GM12878 (cell line): Measurements from ENCODE around the gene NCS1. TPM values are rescaled to one million over a fixed set of nuclear protein-coding genes. Genes with fewer than 3 reads are reported as not detected.

Source experiments
- ATAC-seq: fragments of 200-7000 bp; cut with Tn5 transposase; 3 replicates; pipeline ENCODE4 v1.9.1; 2020; ENCODE audit warnings: mild to moderate bottlenecking, moderate library complexity
- BruUV-seq: library from RNA; stranded (reverse); fragments of 400-500 nt; replicated peaks from 2 replicates; lab custom pipeline; 2021; lab: Mats Ljungman, UMichigan
- CTCF ChIA-PET: fragments of 300-600 bp; sonication (Branson Sonifier 250); formaldehyde crosslinking; extraction: SDS; loops from one replicate; lab custom pipeline; 2021; ENCODE audit warnings: inconsistent platforms; lab: Yijun Ruan, JAX
- POLR2A ChIA-PET: fragments of 350-600 bp; formaldehyde crosslinking; extraction: SDS; loops from one replicate; lab custom pipeline; 2021; ENCODE audit warnings: inconsistent platforms; lab: Charles Lee
- RAD21 ChIA-PET: fragments of 300-600 bp; sonication (Branson Sonifier 250); formaldehyde crosslinking; loops from one replicate; lab custom pipeline; 2023; ENCODE audit warnings: antibody characterized with exemption; ENCODE audit not compliant: unreplicated experiment; lab: Charles Lee
- SMC1A ChIA-PET: fragments of 300-600 bp; sonication (Branson Sonifier 250); formaldehyde crosslinking; loops from one replicate; lab custom pipeline; 2023; ENCODE audit not compliant: unreplicated experiment, uncharacterized antibody; lab: Charles Lee
- DNase-seq: peaks from one replicate; pipeline ENCODE4 v3.0.0-alpha.2; 2011; ENCODE audit warnings: low read depth, low spot score
- FAIRE-seq: peaks from 3 replicates; lab custom pipeline; 2011; peaks lifted over from hg19 to GRCh38; lab: Jason Lieb, UNC
- H2AFZ ChIP-seq: 2 replicates; pipeline ENCODE4 v1.6.0; 2011; ENCODE audit warnings: low read depth, low read length, control low read depth; ENCODE audit not compliant: control insufficient read depth
- H3K27ac ChIP-seq: 2 replicates; pipeline ENCODE4 v1.5.1; 2011; ENCODE audit warnings: control low read depth; ENCODE audit not compliant: control insufficient read depth, insufficient read depth
- H3K27me3 ChIP-seq, 2 experiments: replicated peaks in 1 of 2; 2 replicates each; pipeline versions ENCODE4 v1.6.0 to v1.6.1; 2011; ENCODE audit warnings: low read length in 1 of 2; ENCODE audit not compliant: control insufficient read depth in 2 of 2, insufficient read depth in 2 of 2
- H3K36me3 ChIP-seq, 2 experiments: 2 replicates each; pipeline ENCODE4 v1.5.1; 2011; ENCODE audit warnings: low read length in 1 of 2; ENCODE audit not compliant: control insufficient read depth in 2 of 2, insufficient read depth in 2 of 2
- H3K4me1 ChIP-seq: 2 replicates; pipeline ENCODE4 v1.6.1; 2011; ENCODE audit warnings: mild to moderate bottlenecking, low read length, moderate library complexity, mixed read lengths; ENCODE audit not compliant: control insufficient read depth, insufficient read depth
- H3K4me2 ChIP-seq: 2 replicates; pipeline ENCODE4 v1.6.0; 2011; ENCODE audit warnings: control low read depth; ENCODE audit not compliant: control insufficient read depth, insufficient read depth
- H3K4me3 ChIP-seq: fragments of 200-600 bp; sonication (generic); 2 replicates; pipeline ENCODE4 v1.5.1; 2016
- H3K79me2 ChIP-seq: 2 replicates; pipeline ENCODE4 v1.6.0; 2011; ENCODE audit warnings: low read length; ENCODE audit not compliant: control insufficient read depth, insufficient read depth
- H3K9ac ChIP-seq: 2 replicates; pipeline ENCODE4 v1.8.0; 2011; ENCODE audit warnings: low read length, control low read depth, mixed read lengths; ENCODE audit not compliant: control insufficient read depth, insufficient read depth
- H3K9me3 ChIP-seq: replicated peaks from 3 replicates; pipeline ENCODE4 v1.5.1; 2011; ENCODE audit warnings: mild to moderate bottlenecking, low read length; ENCODE audit not compliant: control insufficient read depth, insufficient read depth
- H4K20me1 ChIP-seq: 2 replicates; pipeline ENCODE4 v1.6.0; 2011; ENCODE audit not compliant: control insufficient read depth, insufficient read depth
- ATF2 ChIP-seq: IDR thresholded peaks from 2 replicates; pipeline ENCODE4 v1.6.1; 2012; ENCODE audit warnings: low read length, inconsistent platforms
- MEF2B ChIP-seq: fragments of 450-650 bp; IDR thresholded peaks from 2 replicates; pipeline ENCODE4 v1.6.1; 2018; ENCODE audit warnings: mild to moderate bottlenecking, moderate library complexity; ENCODE audit not compliant: partially characterized antibody, poor library complexity, severe bottlenecking
- MYB ChIP-seq: fragments of 150-350 bp; IDR thresholded peaks from 2 replicates; pipeline ENCODE4 v1.6.1; 2014; ENCODE audit warnings: mild to moderate bottlenecking, low read depth, low read length, borderline replicate concordance
- PRDM15 ChIP-seq: fragments of 450-650 bp; formaldehyde crosslinking; IDR thresholded peaks from 2 replicates; pipeline ENCODE4 v1.4.0; 2020; ENCODE audit warnings: mild to moderate bottlenecking, moderate library complexity
- TCF12 ChIP-seq: IDR thresholded peaks from 2 replicates; pipeline ENCODE4 v1.6.1; 2011; ENCODE audit warnings: low read depth, mild to moderate bottlenecking, low read length
- WGBS: methylation state at CpG from one replicate; pipeline ENCODE4 v1.1.6; 2016; ENCODE audit warnings: low lambda C conversion rate; ENCODE audit not compliant: insufficient replicate concordance, insufficient coverage; ENCODE audit errors: missing lambda C conversion rate; 5-methylcytosine and 5-hydroxymethylcytosine counted together
- in situ Hi-C: fragments of 300-500 bp; cut with MboI; formaldehyde crosslinking; loops from 9 replicates; pipeline ENCODE4 v1.14.3; 2018; ENCODE audit warnings: mixed read lengths
- intact Hi-C: fragments of 100-400 bp; cut with micrococcal nuclease; formaldehyde crosslinking; loops from one replicate; pipeline ENCODE4 v1.14.2; 2022; ENCODE audit not compliant: unreplicated experiment
- polyA plus RNA-seq, 11 experiments: library from polyadenylated mRNA; depleted of rRNA in 4 of 11; unstranded in 6 of 11; stranded (reverse) in 5 of 11; fragments of >200 nt; fragmentation: Nextera tagmentation in 4 of 11; fragmentation: Illumina TruSeq in 1 of 11; extraction: Ambion mirVana in 4 of 11; extraction: Trizol in 1 of 11; gene quantifications; 1 replicate in 1 of 11; 2 replicates in 10 of 11; pipeline versions ENCODE4 v1.2.1 to v1.2.3, GENCODE V29; 2011 to 2016; ENCODE audit warnings: inconsistent platforms in 2 of 11, missing spikeins in 2 of 11, low read depth in 1 of 11
- total RNA-seq, 4 experiments: library from RNA; depleted of rRNA in 3 of 4; stranded (reverse); fragments of >200 nt in 3 of 4; fragmentation: Illumina TruSeq in 1 of 4; extraction: Trizol in 1 of 4; gene quantifications; 2 replicates each; pipeline versions ENCODE4 v1.2.1 to v1.2.3, GENCODE V29; 2013 to 2021

NCS1 gene
- total and polyA plus RNA-seq, 10 of the 15 experiments (the other 5 are each of a cell fraction or from before 2014, with no cell fraction given): 0.04 to 0.22 (median 0.06) TPM; not detected in 4

- Histone ChIP-seq H3K4me2 (peak overlapping the region; percentile 60), H3K4me3 (no peak overlapping the region), H2AFZ (peak overlapping the region; percentile 78), H3K27me3 (no peaks in the 10 kb centered on the region), H3K9ac (no peak overlapping the region), H3K79me2 (no peaks in the 10 kb centered on the region), H3K36me3 (no peaks in the 10 kb centered on the region), H4K20me1 (no peaks in the 10 kb centered on the region), H3K4me1 (peaks cover 19% of the 10 kb centered on the region), H3K9me3 (no peaks in the 10 kb centered on the region), H3K27ac (no peak overlapping the region)
- intact Hi-C loops: loop anchor here (5.0 kb wide), 1 partner anchor 115 kb away; no protein-coding TSS in a partner anchor
- SMC1A ChIA-PET: interaction anchor here (0.7 to 1.6 kb wide), 2 partner anchors 135 to 439 kb away, joined by 3 to 8 read pairs; no protein-coding TSS in a partner anchor
- no TSS peak for BruUV-seq
- RAD21 ChIA-PET: interaction anchor here (1.0 to 3.9 kb wide), 2 partner anchors 72 to 135 kb away, joined by 3 to 20 read pairs; no protein-coding TSS in a partner anchor
- CTCF ChIA-PET: interaction anchor here (0.6 to 5.0 kb wide), 14 partner anchors 9 to 357 kb away, joined by 3 to 35 read pairs (median 3); no protein-coding TSS in a partner anchor
- FAIRE-seq (no peak), ATAC-seq (no peak; the same call in 2 of the 3 replicates), DNase-seq (no peak)
- POLR2A ChIA-PET: no interaction called here
- in situ Hi-C loops: loop anchor here (10.0 kb wide), 1 partner anchor 368 kb away; no protein-coding TSS in a partner anchor
- WGBS: 48% methylated on average over 11 of the region's 11 CpGs
- TF ChIP-seq ATF2 (no peak), TCF12 (no peak), MEF2B (no peak), MYB (no peak), PRDM15 (no peak)
Measured at GRCh38 chr9:130242270-130243014, 70.2 kb downstream of the NCS1 start.
